GM18858 (cell line): ENCODE results near the gene ATP5ME.
"Not testable (repeated sequence)": the region's sequence is repeated elsewhere in the genome, so short reads cannot be mapped to it uniquely, and the experiment has no call there.

Source experiments
- ATAC-seq: cut with Tn5 transposase; IDR thresholded peaks from one replicate; pipeline ENCODE4 v1.9.1; 2021; ENCODE audit not compliant: unreplicated experiment

The ATP5ME gene

GRCh38 chr4:657338-657833 is 16.7 kb downstream of the ATP5ME start:
- no peak for ATAC-seq

- ATAC-seq, result no peak
Observed at GRCh38 chr4:656436-657337, 17.4 kb downstream of the ATP5ME start.

- ATAC-seq, result no peak
Observed at GRCh38 chr4:655464-656151, 18.5 kb downstream of the ATP5ME start.

- no peak for ATAC-seq
Observed at GRCh38 chr4:654871-655463, 19.1 kb downstream of the ATP5ME start.

- no peak for ATAC-seq
Observed at GRCh38 chr4:654503-654845, 19.6 kb downstream of the ATP5ME start.

- no peak for ATAC-seq
Observed at GRCh38 chr4:653831-654502, 20.1 kb downstream of the ATP5ME start.

- ATAC-seq, result no peak
Observed at GRCh38 chr4:653080-653821, 20.8 kb downstream of the ATP5ME start.

GRCh38 chr4:651884-652642 is 22.0 kb downstream of the ATP5ME start:
- no peak for ATAC-seq

GRCh38 chr4:650951-651883 is 22.9 kb downstream of the ATP5ME start:
- ATAC-seq, result no peak

GRCh38 chr4:650461-650860 is 23.6 kb downstream of the ATP5ME start:
- no peak for ATAC-seq

- no peak for ATAC-seq
Observed at GRCh38 chr4:649751-650310, 24.2 kb downstream of the ATP5ME start.

- no peak for ATAC-seq
Observed at GRCh38 chr4:649293-649625, 24.8 kb downstream of the ATP5ME start.

GRCh38 chr4:648579-649292 is 25.3 kb downstream of the ATP5ME start:
- no peak for ATAC-seq

GRCh38 chr4:647481-647880 is 26.6 kb downstream of the ATP5ME start:
- no peak for ATAC-seq

GRCh38 chr4:646460-646859 is 27.6 kb downstream of the ATP5ME start:
- no peak for ATAC-seq

GRCh38 chr4:642366-642765 is 31.7 kb downstream of the ATP5ME start:
- not testable (repeated sequence) for ATAC-seq

GRCh38 chr4:637536-638280 is 36.4 kb downstream of the ATP5ME start:
- ATAC-seq, result no peak
